Stimulated activated CD8-positive, alpha-beta memory T cell treated with anti-CD3 and anti-CD28 coated beads, Interleukin-12 subunit alpha, Interleukin-12 subunit beta, amount 100 ng/mL, for 4 hours (primary cell): ENCODE results near the gene SCN10A.

Experiments
- DNase-seq: peaks from one replicate; pipeline ENCODE4 v3.0.0-alpha.2; 2020; ENCODE audit warnings: low read depth

Gene SCN10A

DNA sequence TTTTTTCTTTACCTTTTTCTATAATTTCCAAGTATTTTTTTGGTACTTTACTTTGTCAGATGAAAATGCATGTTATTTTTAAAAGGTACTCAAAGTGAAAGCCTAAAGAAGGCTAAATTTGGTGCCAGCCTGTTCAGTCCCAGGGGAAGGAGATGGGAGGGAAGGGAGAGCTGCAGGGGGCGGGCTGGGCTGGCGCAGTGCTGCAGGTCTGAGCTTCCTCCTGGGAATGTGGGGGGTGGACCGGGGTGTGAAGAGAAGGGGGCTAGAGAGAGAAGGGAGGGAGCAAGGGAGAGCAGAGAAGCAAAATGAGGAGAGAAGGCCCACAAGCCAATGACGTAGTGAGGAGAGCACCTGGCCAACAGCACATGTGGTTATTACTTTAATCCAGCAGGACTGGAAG is 95.6 kb downstream of the SCN10A start:
- no peak for DNase-seq

GRCh38 chr3:38717355-38718240 is 98.4 kb downstream of the SCN10A start:
- no peak for DNase-seq

DNA sequence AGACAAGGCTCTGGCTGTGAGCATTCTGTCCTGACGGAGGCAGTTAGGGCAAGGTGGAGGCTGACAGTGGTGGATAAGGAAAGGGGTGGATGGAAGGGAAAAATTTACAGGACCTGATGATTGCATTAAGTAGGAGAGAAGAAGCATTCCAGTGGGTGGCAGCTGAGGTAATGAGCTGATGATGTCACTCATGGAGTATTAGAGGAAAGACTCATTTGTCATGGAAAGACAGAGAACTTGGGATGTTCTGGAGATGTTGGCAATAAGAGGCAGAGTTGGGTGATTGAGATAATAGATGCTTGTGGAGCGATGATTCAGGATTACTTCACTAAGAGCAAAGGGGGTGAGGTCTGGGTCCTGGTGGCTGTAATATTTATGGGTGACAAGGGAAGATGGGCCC is 102.9 kb downstream of the SCN10A start:
- no peak for DNase-seq

DNA sequence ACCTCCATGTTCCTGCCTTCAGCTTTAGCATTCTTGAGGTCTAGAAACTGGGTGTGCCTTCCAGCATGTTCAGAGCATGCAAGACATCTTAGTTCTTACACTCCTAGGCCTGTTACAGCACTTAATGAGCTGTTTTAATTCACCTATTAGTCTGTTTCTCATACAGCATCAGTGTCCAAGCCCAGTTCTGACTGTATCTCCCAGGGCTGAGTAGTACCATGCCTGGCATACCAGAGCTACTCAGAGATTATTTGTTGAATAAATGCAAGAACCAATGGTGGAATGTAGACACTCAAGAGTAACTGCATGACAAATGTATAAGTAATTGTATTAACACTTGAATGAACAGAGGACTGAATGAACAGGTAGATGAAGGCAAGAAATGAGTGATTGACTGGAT is 104.7 kb downstream of the SCN10A start:
- no peak for DNase-seq

DNA sequence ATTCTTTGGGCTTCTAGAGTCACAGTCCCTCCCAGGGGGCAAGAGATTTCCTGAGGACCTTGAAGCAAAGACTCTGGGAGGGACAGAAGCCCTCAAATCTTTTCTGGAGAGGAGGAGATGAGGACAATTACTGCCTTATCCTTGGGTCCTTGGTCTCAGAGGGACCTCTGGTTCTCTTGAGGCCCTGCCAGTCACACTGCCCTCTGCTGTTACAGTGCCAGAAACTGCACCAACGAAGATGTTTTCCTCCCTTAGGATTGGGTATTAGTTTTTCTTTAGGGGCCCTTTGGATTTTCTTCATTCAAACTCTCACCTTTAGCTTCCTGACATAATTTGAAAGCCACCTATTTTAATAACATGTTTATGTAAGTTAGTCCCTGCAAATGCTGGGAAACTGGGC is 108.3 kb downstream of the SCN10A start:
- DNase-seq = no peak

DNA sequence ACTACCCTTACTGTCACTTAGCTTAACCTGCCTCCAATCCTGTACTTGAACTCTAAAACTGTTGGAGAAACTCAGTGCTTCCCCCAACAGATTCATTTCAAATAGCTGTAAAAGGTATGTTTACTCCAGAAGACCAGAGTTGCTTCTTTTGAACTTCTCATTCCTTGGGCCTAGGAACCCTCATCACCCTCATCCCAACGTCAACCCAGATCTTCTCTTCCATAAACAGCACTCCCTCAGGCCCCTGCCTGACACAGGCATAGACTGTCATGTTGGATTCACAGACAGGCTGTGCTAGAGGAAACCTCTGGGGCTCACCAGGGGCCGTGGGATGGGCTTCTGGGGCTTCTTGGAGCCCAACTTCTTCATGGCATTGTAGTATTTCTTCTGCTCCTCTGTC is 109.1 kb downstream of the SCN10A start:
- DNase-seq = no peak

GRCh38 chr3:38702231-38702630 is 113.8 kb downstream of the SCN10A start:
- no peak for DNase-seq

- no peak for DNase-seq
Observed at GRCh38 chr3:38698760-38699159, 117.3 kb downstream of the SCN10A start.

DNA sequence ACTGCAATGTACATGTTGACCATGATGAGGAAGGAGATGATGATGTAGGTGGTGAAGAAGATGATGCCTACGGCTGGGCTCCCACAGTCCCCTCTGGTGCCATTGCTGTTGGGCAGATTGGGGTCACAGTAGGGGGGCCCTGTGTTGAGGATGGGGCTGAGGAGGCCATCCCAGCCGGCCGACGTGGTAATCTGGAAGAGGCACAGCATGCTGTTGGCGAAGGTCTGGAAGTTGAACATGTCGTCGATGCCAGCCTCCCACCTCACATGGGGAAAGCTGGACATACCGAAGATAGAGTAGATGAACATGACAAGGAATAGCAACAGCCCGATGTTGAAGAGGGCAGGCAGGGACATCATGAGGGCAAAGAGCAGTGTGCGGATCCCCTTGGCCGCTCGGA is 118.0 kb downstream of the SCN10A start:
- DNase-seq = no peak

DNA sequence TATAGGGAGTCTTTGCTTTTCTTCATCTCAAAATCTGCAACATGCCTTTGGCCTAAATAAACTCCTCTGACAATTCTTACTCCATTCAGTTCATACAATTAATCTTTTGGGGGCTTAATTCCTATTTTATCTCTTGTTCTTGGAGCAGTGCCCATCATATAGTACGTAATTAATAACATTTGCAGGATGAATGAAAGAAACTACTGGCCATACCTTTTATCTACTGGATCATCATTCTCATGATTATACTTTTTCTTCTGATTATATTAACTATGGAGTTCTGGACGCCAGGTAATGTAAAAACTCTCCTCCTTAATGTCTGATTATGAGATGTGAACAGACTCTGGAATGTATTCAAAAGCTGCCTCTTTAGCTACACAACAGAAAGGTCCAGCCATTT is 120.0 kb downstream of the SCN10A start:
- no peak for DNase-seq

DNA sequence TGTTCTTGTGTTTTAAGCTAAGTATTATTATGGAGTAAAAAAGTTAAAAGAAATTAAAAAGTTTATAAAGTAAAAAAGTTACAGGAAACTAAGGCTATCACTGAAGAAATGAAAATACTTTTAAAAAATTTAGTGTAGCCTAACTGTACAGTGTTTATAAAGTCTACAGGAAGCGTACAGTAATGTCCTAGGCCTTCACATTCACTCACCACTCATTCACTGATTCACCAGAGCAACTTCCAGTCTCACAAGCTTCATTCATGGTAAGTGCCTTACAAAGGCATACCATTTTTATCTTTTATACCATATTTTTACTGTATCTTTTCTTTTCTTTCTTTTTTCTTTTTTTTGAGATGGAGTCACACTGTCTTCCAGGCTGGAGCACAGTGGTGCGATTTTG is 125.8 kb downstream of the SCN10A start:
- DNase-seq = no peak

GRCh38 chr3:38689774-38690173 is 126.2 kb downstream of the SCN10A start:
- DNase-seq = no peak

DNA sequence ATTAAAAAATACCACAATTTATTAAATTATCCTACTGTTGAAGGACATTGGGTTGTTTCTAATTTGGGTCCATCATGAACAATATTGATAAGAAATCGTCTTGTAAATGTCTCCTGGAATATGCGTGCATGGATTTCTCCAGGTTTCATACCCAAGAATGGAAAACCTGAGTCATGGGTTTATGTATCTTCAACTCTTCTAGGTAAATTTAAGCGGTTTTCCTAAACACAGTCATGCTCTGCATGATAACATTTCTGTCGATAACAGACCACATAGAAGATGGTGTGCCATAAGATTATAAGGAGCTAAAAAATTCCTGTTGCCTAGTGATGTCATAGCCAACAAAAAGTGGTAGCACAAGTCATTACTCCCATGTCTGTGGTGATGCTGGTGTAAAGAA is 126.7 kb downstream of the SCN10A start:
- no peak for DNase-seq

- no peak for DNase-seq
Observed at GRCh38 chr3:38687321-38687720, 128.7 kb downstream of the SCN10A start.

DNA sequence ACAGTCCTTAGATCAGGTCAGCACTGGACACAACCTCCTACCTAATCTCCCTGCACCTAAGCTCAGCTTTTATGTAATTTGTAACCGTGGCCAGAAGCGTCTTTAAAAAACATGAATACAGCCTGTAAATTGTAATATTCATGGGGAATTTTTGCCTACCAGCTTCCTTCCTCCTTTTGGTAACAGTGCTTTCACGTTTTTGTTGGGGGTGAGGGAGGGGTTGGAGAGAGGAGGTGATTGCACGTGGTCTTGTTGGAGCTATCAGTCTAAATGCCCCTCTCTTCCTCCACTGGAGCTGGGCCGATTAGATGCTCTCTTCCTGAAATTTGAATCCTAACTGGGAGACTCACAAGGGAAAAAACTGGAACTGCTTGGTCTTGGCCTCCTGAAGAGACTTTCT is 131.5 kb downstream of the SCN10A start:
- no peak for DNase-seq

GRCh38 chr3:38669668-38670067 is 146.3 kb downstream of the SCN10A start:
- DNase-seq = no peak

DNA sequence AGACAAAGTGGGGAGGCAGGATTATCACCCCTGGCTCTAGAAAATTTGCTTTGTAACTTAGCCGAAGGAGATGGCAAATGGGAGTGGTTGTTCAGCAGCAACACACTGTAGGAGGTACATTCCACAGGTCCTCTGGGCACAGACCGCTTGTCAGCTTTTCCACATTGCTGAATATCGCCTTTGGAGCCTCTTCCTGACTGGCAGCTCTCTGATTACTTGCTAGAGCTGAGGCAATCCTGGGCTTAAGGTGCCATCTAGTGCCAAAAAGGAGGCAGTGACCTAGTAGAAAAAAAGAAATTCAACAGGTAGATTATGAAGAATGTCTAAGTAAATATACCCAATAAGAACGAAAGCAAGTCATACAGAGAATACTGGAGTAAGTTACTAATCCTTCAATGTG is 153.5 kb downstream of the SCN10A start:
- DNase-seq = no peak

DNA sequence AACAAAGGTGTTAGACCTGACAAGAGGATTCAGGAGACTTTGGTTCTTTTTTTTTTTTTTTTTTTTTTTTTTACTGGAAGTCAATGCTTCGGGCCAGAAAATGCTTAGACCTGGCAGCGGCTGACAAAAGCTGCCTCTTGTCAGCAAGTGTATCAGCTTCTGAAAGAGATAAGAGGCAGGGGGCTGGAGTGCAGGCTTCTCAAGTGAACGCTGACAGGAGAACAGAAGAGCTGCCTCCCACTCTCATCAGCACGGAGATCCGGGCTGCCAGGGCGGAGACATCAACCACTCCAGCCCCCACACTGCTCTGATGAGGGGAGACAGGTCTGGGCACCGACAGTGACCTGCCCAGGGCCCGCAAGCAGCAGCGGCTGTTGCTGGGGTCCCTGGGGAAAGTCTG is 157.2 kb downstream of the SCN10A start:
- no peak for DNase-seq

GRCh38 chr3:38657369-38657768 is 158.6 kb downstream of the SCN10A start:
- no peak for DNase-seq

GRCh38 chr3:38655708-38656300 is 160.2 kb downstream of the SCN10A start:
- DNase-seq = no peak

- DNase-seq = no peak
Observed at GRCh38 chr3:38653685-38654537, 162.1 kb downstream of the SCN10A start.

- no peak for DNase-seq
Observed at GRCh38 chr3:38652934-38653333, 163.1 kb downstream of the SCN10A start.
